Measurements from ENCODE around the gene CRISP1.
"Not testable (repeated sequence)": the region's sequence is repeated elsewhere in the genome, so short reads cannot be mapped to it uniquely, and the experiment has no call there.

The CRISP1 gene

GRCh38 chr6:49805246-49805645, 61.1 kb downstream of the CRISP1 start:
- Histone ChIP-seq H3K36me3 (replicated peaks) (no peaks in the 10 kb centered on the region), H3K27ac (no peak overlapping the region), H3K4me3 (ENCODE audit: low read depth, low read length) (no peak overlapping the region), H3K27me3 (replicated peaks) (no peaks in the 10 kb centered on the region)
- TF ChIP-seq CTCF (IDR thresholded peaks at IDR 0.05; ENCODE audit: low read depth, low read length, missing control alignments) = no peak
- DNase-seq = no peak
- in situ Hi-C loops (cut with HindIII; ENCODE audit: low pct_ligation_motif_present, low sequenced_read_pairs) = no loop called here

GRCh38 chr6:49801525-49801924, 64.8 kb downstream of the CRISP1 start:
- Histone ChIP-seq H3K27me3 (replicated peaks) (no peaks in the 10 kb centered on the region), H3K36me3 (replicated peaks) (no peaks in the 10 kb centered on the region), H3K4me3 (ENCODE audit: low read depth, low read length) (no peak overlapping the region), H3K27ac (no peak overlapping the region)
- no peak for TF ChIP-seq CTCF (IDR thresholded peaks at IDR 0.05; ENCODE audit: low read depth, low read length, missing control alignments)
- DNase-seq = no peak
- in situ Hi-C loops (cut with HindIII; ENCODE audit: low pct_ligation_motif_present, low sequenced_read_pairs) = no loop called here

GRCh38 chr6:49799090-49799489, 67.2 kb downstream of the CRISP1 start:
- TF ChIP-seq CTCF (IDR thresholded peaks at IDR 0.05; ENCODE audit: low read depth, low read length, missing control alignments) = no peak
- Histone ChIP-seq H3K36me3 (replicated peaks) (no peaks in the 10 kb centered on the region), H3K27ac (no peak overlapping the region), H3K4me3 (ENCODE audit: low read depth, low read length) (no peak overlapping the region), H3K27me3 (replicated peaks) (no peaks in the 10 kb centered on the region)
- DNase-seq = no peak
- in situ Hi-C loops (cut with HindIII; ENCODE audit: low pct_ligation_motif_present, low sequenced_read_pairs) = no loop called here

- DNase-seq; in situ Hi-C loops (cut with HindIII; ENCODE audit: low pct_ligation_motif_present, low sequenced_read_pairs); H3K27me3 ChIP-seq (replicated peaks); H3K36me3 ChIP-seq (replicated peaks); H3K4me3 ChIP-seq (ENCODE audit: low read depth, low read length); H3K27ac ChIP-seq: not testable (repeated sequence)
These were observed 69.4 kb downstream of the CRISP1 start for GRCh38 chr6:49796842-49797455.

GRCh38 chr6:49790341-49790740, 76.0 kb downstream of the CRISP1 start:
- no peaks in the 10 kb centered on the region for H3K36me3 ChIP-seq (replicated peaks)
- no peak overlapping the region for H3K4me3 ChIP-seq (ENCODE audit: low read depth, low read length)
- no peak for TF ChIP-seq CTCF (IDR thresholded peaks at IDR 0.05; ENCODE audit: low read depth, low read length, missing control alignments)
- no peak for DNase-seq
- in situ Hi-C loops (cut with HindIII; ENCODE audit: low pct_ligation_motif_present, low sequenced_read_pairs) = no loop called here
- no peaks in the 10 kb centered on the region for H3K27me3 ChIP-seq (replicated peaks)
- no peak overlapping the region for H3K27ac ChIP-seq

- no peak for TF ChIP-seq CTCF (IDR thresholded peaks at IDR 0.05; ENCODE audit: low read depth, low read length, missing control alignments)
- Histone ChIP-seq H3K4me3 (ENCODE audit: low read depth, low read length) (no peak within 1 kb of the TSS), H3K27me3 (replicated peaks) (no peaks in the 10 kb centered on the region), H3K27ac (no peak within 1 kb of the TSS), H3K36me3 (replicated peaks) (no peaks in the 10 kb centered on the region)
- in situ Hi-C loops (cut with HindIII; ENCODE audit: low pct_ligation_motif_present, low sequenced_read_pairs) = no loop called here
- DNase-seq = no peak
These were observed 79.2 kb downstream of the CRISP1 start, which contains the start of gene PGK2 for GRCh38 chr6:49787176-49787575. Gene PGK2 (minus strand): TSS chr6:49787285. CDS start chr6:49787187, 98 bp downstream.
